KMS-11 (cell line): ENCODE results near the gene SYT9.
A peak's percentile ranks its signal among the peaks of the same experiment; 100 is the strongest.

ENCODE experiments used
- H2AFZ ChIP-seq: fragments of 200-600 bp; sonication (generic); 2 replicates; pipeline ENCODE4 v1.6.1; 2016; ENCODE audit warnings: antibody characterized with exemption, mixed run types, low read depth
- H3K27ac ChIP-seq: fragments of 200-600 bp; sonication (generic); 2 replicates; pipeline ENCODE4 v1.6.1; 2016; ENCODE audit warnings: mild to moderate bottlenecking, mixed run types
- H3K27me3 ChIP-seq: fragments of 200-600 bp; sonication (generic); 2 replicates; pipeline ENCODE4 v1.6.1; 2017; ENCODE audit warnings: mild to moderate bottlenecking, low read depth, mixed run types, moderate library complexity; ENCODE audit not compliant: insufficient read depth
- H3K36me3 ChIP-seq: fragments of 200-600 bp; sonication (generic); 2 replicates; pipeline ENCODE4 v1.6.1; 2017; ENCODE audit warnings: mild to moderate bottlenecking, mixed run types; ENCODE audit not compliant: insufficient read depth
- H3K4me1 ChIP-seq: fragments of 200-600 bp; sonication (generic); 2 replicates; pipeline ENCODE4 v1.6.1; 2016; ENCODE audit warnings: mild to moderate bottlenecking, low read depth, mixed run types; ENCODE audit not compliant: poor library complexity, severe bottlenecking
- H3K4me2 ChIP-seq: fragments of 200-600 bp; sonication (generic); 2 replicates; pipeline ENCODE4 v1.7.0; 2016; ENCODE audit warnings: mild to moderate bottlenecking, mixed run types
- H3K4me3 ChIP-seq: fragments of 200-600 bp; sonication (generic); IDR thresholded peaks from 2 replicates; pipeline ENCODE4 v1.6.1; 2017; ENCODE audit warnings: low read depth, low read length, mixed read lengths; ENCODE audit not compliant: insufficient read depth
- H3K79me2 ChIP-seq: fragments of 200-600 bp; sonication (generic); 2 replicates; pipeline ENCODE4 v1.6.1; 2016; ENCODE audit warnings: low read depth, mixed run types; ENCODE audit not compliant: insufficient read depth
- H3K9ac ChIP-seq: fragments of 200-600 bp; sonication (generic); 2 replicates; pipeline ENCODE4 v1.6.1; 2016; ENCODE audit warnings: mild to moderate bottlenecking, mixed run types
- H4K20me1 ChIP-seq: fragments of 200-600 bp; sonication (generic); 2 replicates; pipeline ENCODE4 v1.6.1; 2016; ENCODE audit warnings: mild to moderate bottlenecking, mixed run types; ENCODE audit not compliant: insufficient read depth
- TF ChIP-seq, protein P1 (sequence below): fragments of 200-600 bp; sonication (generic); conservative IDR thresholded peaks from 2 replicates; pipeline ENCODE4 v1.6.1; 2017; ENCODE audit warnings: low read depth, mild to moderate bottlenecking, antibody characterized with exemption, low read length, moderate library complexity, mixed read lengths

SYT9 gene

DNA sequence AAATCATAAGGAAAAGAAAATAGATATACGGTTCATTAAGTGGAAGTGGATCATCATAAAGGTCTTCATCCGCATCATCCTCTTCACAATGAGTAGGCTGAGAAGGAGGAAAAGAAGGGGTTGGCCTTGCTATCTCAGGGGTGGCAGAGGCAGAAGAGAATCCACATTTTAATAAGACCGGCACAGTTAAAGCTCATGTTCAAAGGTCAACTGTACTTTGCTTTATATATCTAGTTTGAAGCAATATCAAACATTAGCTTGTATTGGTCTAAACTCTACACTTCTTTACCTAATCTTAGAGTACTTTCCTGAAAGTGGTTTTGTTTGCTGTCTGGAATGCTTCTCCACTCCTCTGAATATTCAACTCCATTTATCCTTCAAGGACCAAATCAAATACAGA, 256.4 kb downstream of the SYT9 start:
- TF ChIP-seq, protein P1, sequence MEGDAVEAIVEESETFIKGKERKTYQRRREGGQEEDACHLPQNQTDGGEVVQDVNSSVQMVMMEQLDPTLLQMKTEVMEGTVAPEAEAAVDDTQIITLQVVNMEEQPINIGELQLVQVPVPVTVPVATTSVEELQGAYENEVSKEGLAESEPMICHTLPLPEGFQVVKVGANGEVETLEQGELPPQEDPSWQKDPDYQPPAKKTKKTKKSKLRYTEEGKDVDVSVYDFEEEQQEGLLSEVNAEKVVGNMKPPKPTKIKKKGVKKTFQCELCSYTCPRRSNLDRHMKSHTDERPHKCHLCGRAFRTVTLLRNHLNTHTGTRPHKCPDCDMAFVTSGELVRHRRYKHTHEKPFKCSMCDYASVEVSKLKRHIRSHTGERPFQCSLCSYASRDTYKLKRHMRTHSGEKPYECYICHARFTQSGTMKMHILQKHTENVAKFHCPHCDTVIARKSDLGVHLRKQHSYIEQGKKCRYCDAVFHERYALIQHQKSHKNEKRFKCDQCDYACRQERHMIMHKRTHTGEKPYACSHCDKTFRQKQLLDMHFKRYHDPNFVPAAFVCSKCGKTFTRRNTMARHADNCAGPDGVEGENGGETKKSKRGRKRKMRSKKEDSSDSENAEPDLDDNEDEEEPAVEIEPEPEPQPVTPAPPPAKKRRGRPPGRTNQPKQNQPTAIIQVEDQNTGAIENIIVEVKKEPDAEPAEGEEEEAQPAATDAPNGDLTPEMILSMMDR = no peak
- no peak overlapping the region for H2AFZ ChIP-seq
- H3K9ac ChIP-seq = no peak overlapping the region
- no peaks in the 10 kb centered on the region for H4K20me1 ChIP-seq
- H3K4me2 ChIP-seq = no peak overlapping the region
- H3K36me3 ChIP-seq = no peaks in the 10 kb centered on the region
- peaks cover 21% of the 10 kb centered on the region for H3K4me1 ChIP-seq
- H3K27me3 ChIP-seq = no peaks in the 10 kb centered on the region
- H3K79me2 ChIP-seq = no peaks in the 10 kb centered on the region
- no peak overlapping the region for H3K4me3 ChIP-seq
- no peak overlapping the region for H3K27ac ChIP-seq

DNA sequence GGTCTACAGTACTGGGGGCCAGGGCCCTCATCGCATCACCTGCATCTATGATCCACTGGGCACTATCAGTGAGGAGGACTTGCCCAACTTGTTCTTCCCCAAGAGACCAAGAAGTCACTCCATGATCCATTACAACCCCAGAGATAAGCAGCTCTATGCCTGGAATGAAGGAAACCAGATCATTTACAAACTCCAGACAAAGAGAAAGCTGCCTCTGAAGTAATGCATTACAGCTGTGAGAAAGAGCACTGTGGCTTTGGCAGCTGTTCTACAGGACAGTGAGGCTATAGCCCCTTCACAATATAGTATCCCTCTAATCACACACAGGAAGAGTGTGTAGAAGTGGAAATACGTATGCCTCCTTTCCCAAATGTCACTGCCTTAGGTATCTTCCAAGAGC, 258.3 kb downstream of the SYT9 start:
- peaks cover 29% of the 10 kb centered on the region for H3K4me1 ChIP-seq
- TF ChIP-seq, protein P1 = no peak

DNA sequence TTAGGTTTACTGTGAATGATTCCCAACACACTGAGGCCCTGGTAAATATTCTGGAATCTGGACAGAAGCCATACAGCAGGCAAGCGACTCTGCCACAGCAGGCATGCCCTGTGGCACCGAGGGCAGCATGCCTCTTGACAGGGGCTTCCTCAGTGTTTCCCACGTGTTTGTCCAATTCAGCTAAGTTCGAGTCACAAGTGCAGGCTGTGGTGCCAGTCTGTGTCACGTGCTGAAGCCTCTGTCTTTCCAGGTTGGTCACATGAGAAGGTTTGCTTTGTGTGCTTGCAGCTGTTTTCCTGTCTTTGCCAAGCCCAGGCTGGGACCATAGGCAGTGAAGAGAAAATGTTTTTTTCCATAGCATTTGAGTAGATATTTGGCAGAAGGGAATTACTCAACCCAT, 259.7 kb downstream of the SYT9 start:
- H4K20me1 ChIP-seq = no peaks in the 10 kb centered on the region
- H3K4me2 ChIP-seq = peak overlapping the region; percentile 94
- H3K4me1 ChIP-seq = peaks cover 32% of the 10 kb centered on the region
- H3K4me3 ChIP-seq = no peak overlapping the region
- no peaks in the 10 kb centered on the region for H3K36me3 ChIP-seq
- peak overlapping the region; percentile 93; the same call in 1 of the 2 replicates for H3K27ac ChIP-seq
- H2AFZ ChIP-seq = peak overlapping the region; percentile 28
- TF ChIP-seq, protein P1 = no peak
- no peaks in the 10 kb centered on the region for H3K27me3 ChIP-seq
- no peaks in the 10 kb centered on the region; the same call in 1 of the 2 replicates for H3K79me2 ChIP-seq
- peak overlapping the region; percentile 81; the same call in 1 of the 2 replicates for H3K9ac ChIP-seq

More for the DNA sequence above, 258.3 kb downstream of the SYT9 start:
- Histone ChIP-seq H3K79me2 (no peaks in the 10 kb centered on the region; the same call in 1 of the 2 replicates), H3K4me2 (no peak overlapping the region), H3K27ac (no peak overlapping the region), H2AFZ (no peak overlapping the region), H3K4me3 (no peak overlapping the region), H3K36me3 (no peaks in the 10 kb centered on the region), H4K20me1 (no peaks in the 10 kb centered on the region), H3K27me3 (no peaks in the 10 kb centered on the region), H3K9ac (no peak overlapping the region)

DNA sequence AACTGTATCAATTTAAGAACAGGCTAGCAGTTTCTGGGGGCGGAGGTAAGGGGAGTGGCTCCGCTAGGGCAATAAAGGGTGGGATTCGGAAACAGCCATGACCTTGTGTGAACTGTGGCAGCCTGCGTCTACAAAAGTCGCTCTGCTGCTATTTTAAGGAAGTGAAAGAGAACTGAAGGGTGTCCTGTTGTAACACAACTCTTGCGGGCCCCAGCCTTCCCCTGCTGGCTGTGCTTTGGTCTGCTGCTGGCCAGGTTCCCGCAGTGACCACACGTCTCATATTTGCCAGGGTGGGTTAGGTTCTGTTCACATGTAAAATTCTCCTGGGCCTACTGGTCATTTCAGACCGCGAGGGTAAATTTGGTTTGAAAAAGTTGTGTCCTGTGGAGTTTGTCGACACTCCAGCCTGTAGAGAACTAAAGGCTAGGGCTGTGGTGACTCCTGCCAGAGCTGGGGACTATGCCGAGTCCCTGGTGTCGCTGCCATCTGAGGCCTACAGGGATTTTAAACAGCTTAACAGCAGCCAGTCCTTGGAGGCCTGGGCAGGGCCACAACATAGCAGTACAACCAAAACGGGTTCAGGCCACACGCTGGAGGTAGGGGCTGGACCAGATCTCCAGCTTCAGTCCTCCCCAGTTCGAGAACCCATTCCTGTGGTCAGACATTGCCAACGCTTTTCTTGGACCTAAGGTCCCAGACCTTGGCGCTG, 261.0 kb downstream of the SYT9 start:
- Histone ChIP-seq H3K27me3 (no peaks in the 10 kb centered on the region), H3K4me1 (peaks cover 32% of the 10 kb centered on the region), H3K79me2 (no peaks in the 10 kb centered on the region; the same call in 1 of the 2 replicates), H3K9ac (peak overlapping the region; percentile 81), H3K4me3 (no peak overlapping the region), H3K4me2 (peak overlapping the region; percentile 94), H3K36me3 (no peaks in the 10 kb centered on the region), H2AFZ (peak overlapping the region; percentile 94), H3K27ac (peak overlapping the region; percentile 93), H4K20me1 (no peaks in the 10 kb centered on the region)
- TF ChIP-seq, protein P1 = no peak
